HUES64 (cell line): ENCODE data around the gene DENND4B.
A peak's percentile ranks its signal among the peaks of the same experiment; 100 is the strongest.
"Not testable (repeated sequence)": the region's sequence is repeated elsewhere in the genome, so short reads cannot be mapped to it uniquely, and the experiment has no call there.

Experiments
- H3K27ac ChIP-seq: 2 replicates; pipeline ENCODE4 v1.7.0; 2013; ENCODE audit warnings: low read depth, low read length, inconsistent platforms
- H3K27me3 ChIP-seq: 2 replicates; pipeline ENCODE4 v1.6.1; 2013; ENCODE audit warnings: mild to moderate bottlenecking, low read length; ENCODE audit not compliant: insufficient read depth
- H3K36me3 ChIP-seq: 2 replicates; pipeline ENCODE4 v1.6.1; 2013; ENCODE audit warnings: mild to moderate bottlenecking, low read length; ENCODE audit not compliant: insufficient read depth
- H3K4me1 ChIP-seq: 2 replicates; pipeline ENCODE4 v1.6.1; 2013; ENCODE audit warnings: mild to moderate bottlenecking, low read length, moderate library complexity; ENCODE audit not compliant: insufficient read depth
- H3K4me3 ChIP-seq: 2 replicates; pipeline ENCODE4 v1.5.1; 2013; ENCODE audit warnings: mild to moderate bottlenecking, low read length, moderate library complexity
- H3K9ac ChIP-seq: 2 replicates; pipeline ENCODE4 v1.6.1; 2013; ENCODE audit warnings: mild to moderate bottlenecking, low read depth, low read length
- H3K9me3 ChIP-seq: 2 replicates; pipeline ENCODE4 v1.6.1; 2013; ENCODE audit warnings: low read depth, low read length; ENCODE audit not compliant: insufficient read depth
- WGBS: fragments of 150-250, 120-280 bp; methylation state at CpG from one replicate; pipeline ENCODE4 v1.1.7; 2013; ENCODE audit warnings: missing lambda C conversion rate; 5-methylcytosine and 5-hydroxymethylcytosine counted together

Gene DENND4B

DNA sequence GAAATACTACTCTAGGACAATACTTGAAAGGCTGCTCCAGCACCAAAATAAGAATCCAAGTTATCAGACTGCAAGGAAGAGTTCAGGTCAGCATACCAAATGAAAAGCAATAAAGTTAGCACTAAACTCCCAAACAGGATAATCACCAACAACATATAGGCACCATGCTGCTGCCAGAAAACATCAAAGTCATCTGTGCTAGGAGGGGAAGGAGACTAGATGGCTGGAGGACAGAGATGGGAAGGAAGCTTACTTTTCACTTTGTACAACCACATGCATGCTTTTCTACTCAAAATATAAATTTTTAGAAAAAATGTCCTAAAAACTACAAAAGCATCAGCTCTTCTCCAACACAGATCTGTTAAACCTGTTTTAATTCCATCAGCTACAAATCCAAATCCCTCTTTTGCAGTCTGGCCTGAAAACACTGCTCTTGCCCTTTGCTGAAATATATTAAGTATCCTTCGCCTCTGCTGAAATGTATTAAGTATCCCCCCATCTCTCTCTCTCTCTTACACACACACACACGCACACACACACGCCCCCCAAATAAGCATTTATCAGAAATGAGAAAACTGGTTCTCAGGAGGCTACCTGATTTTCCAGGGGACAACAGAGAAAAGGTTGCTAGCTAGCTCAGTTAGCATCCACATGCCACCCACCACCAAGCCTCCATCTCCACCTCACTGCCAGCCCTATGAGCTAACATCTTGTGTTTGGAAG is 25.3 kb downstream of the DENND4B start:
- peak overlapping the region; percentile 86 for H3K4me3 ChIP-seq
- no peaks in the 10 kb centered on the region for H3K27me3 ChIP-seq
- H3K9me3 ChIP-seq: no peaks in the 10 kb centered on the region
- H3K27ac ChIP-seq: peak overlapping the region; percentile 99; the same call in 1 of the 2 replicates
- peak overlapping the region; percentile 84 for H3K9ac ChIP-seq
- WGBS: 35% methylated on average over 3 of the region's 3 CpGs
- peaks cover 22% of the 10 kb centered on the region for H3K4me1 ChIP-seq
- peaks cover 14% of the 10 kb centered on the region for H3K36me3 ChIP-seq

DNA sequence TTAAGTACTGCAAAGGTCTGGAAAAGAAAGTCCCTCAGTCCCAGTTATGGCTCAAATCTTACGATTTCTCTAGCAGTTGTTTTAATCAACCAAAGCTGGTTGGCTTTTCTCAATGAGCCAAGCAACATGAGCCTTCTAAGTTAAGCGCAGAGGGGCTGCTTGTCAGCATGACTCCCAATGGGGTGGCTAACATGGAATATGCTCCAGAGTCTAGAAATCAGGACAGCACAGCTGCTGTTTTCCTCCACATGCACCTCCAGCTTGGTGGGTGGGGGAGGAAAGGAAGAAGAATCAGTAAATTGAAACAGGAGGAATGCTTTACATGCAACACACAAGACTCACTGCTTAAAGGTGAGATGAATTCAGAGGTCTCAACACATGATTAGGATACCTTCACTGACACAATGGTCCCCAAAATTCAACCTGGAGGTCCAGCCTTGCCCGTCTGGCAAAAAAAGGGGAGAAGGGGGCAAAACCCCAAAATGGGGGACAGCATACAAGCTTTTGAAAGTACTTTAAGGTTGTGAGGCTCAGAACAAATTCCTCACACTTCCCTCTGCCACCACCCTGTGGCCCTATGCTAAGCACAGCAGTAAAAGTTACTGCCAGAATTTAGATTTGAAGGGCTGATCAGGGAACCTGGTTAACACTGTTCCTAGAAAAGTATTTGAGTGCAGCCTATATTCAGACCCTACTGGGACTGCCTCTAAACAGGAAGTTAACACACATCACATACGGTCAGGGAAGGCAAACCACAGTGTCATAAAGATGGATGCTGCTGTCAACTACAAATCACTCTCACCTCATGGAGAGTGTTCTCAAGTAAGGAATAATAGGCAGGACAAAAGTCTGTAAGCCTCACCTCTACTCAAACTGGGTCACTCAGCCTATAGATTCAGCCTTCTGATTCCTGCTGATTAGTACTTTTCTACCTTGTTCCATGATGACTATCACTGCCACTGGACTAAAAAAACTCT is 26.4 kb downstream of the DENND4B start:
- peak overlapping the region; percentile 86 for H3K4me3 ChIP-seq
- no peaks in the 10 kb centered on the region for H3K27me3 ChIP-seq
- H3K27ac ChIP-seq: no peak overlapping the region

DNA sequence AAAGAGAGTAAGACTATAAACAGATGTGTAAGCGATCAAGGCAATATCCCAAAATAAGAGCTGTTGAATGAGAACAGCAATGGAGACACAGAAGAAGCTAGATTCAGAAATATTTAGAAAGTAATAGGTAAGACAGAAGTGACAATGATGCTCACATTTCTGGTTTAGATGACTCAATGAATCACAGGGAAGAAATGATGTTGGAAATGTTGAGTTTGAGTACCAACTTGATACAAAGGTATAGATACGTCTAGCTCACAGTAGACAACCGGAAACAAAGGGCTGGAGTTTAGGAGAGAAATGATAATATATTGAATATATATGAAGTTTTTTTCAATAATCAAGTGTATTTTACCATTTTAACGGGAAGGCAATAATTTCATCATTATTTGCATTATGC is 30.2 kb downstream of the DENND4B start:
- WGBS: 98% methylated on average over 3 of the region's 4 CpGs
- peaks cover 18% of the 10 kb centered on the region for H3K36me3 ChIP-seq
- H3K4me3 ChIP-seq: no peak overlapping the region

More for the DNA sequence above, 26.4 kb downstream of the DENND4B start:
- Histone ChIP-seq H3K4me1 (peaks cover 22% of the 10 kb centered on the region), H3K36me3 (peaks cover 18% of the 10 kb centered on the region), H3K9me3 (no peaks in the 10 kb centered on the region), H3K9ac (0 out of 2 replicates have a peak overlapping the region, but pooled peaks have one; percentile 3)
- 82% methylated on average over 4 of the region's 4 CpGs for WGBS

DNA sequence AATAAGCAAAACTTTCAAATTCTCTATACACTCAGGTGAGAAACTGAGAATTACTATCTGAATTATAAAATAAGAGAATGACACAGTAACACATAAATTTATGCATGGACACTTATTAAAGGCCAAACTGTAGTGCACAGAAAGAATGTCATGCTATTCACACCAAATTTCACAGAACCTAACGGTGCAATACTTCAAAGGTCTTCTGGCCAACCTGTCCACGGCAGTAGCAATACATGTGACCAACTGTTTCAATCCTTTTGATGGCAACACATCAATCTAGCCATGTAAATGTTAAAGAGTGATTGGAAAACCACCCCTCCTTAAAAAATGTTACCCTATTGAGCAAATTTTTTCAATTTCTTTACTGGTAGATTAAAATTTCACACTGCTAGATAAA is 34.2 kb downstream of the DENND4B start:
- Histone ChIP-seq H3K4me3 (no peak overlapping the region), H3K27ac (no peak overlapping the region), H3K4me1 (no peaks in the 10 kb centered on the region), H3K27me3 (no peaks in the 10 kb centered on the region), H3K9me3 (no peaks in the 10 kb centered on the region), H3K9ac (no peak overlapping the region), H3K36me3 (peaks cover 14% of the 10 kb centered on the region)
- WGBS: 92% methylated on average over 2 of the region's 2 CpGs

More for the DNA sequence above, 30.2 kb downstream of the DENND4B start:
- Histone ChIP-seq H3K27me3 (no peaks in the 10 kb centered on the region), H3K4me1 (peaks cover 19% of the 10 kb centered on the region), H3K9me3 (no peaks in the 10 kb centered on the region), H3K27ac (no peak overlapping the region), H3K9ac (no peak overlapping the region)

DNA sequence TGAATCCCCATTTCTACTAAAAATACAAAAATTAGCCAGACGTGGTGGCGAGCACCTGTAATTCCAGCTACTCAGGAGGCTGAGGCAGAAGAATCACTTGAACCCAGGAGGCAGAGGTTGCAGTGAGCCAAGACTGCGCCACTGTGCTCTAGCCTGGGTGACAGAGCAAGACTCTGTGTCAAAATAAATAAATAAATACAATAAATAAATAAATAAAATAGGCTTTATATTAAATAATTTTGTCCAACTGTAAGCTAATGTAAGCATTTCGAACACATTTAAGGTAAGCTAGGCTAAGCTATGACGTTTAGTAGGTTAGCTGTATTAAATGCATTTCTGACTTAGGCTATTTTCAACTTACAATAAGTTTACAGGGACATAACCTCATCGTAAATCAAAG is 36.0 kb downstream of the DENND4B start:
- H3K27ac ChIP-seq, H3K27me3 ChIP-seq, H3K9ac ChIP-seq, H3K4me3 ChIP-seq, H3K4me1 ChIP-seq, H3K9me3 ChIP-seq, H3K36me3 ChIP-seq: not testable (repeated sequence)
- 95% methylated on average over 5 of the region's 6 CpGs for WGBS

DNA sequence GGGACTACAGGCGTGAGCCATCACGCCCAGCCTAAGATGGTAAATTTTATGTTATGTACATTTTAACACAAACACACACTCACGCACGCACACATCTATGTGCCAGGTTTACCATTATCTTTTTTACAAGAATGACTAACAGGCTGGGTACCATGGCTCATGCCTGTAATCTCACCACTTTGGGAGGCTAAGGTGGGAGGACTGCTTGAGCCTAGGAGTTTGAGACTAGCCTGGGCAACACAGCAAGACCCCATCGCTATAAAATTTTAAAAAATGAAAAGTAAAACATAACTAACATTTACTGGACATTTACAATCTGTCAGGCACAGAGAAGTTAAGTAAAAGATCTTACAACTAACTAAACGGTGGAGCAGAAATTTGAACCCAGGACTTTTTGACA is 38.4 kb downstream of the DENND4B start:
- H3K27ac ChIP-seq: no peak overlapping the region
- H3K9me3 ChIP-seq: no peaks in the 10 kb centered on the region
- H3K4me1 ChIP-seq: no peaks in the 10 kb centered on the region
- over 99% methylated on average over 4 of the region's 6 CpGs for WGBS
- H3K36me3 ChIP-seq: peaks cover 12% of the 10 kb centered on the region; the same call in 1 of the 2 replicates
- no peaks in the 10 kb centered on the region for H3K27me3 ChIP-seq
- no peak overlapping the region for H3K9ac ChIP-seq
- H3K4me3 ChIP-seq: no peak overlapping the region

DNA sequence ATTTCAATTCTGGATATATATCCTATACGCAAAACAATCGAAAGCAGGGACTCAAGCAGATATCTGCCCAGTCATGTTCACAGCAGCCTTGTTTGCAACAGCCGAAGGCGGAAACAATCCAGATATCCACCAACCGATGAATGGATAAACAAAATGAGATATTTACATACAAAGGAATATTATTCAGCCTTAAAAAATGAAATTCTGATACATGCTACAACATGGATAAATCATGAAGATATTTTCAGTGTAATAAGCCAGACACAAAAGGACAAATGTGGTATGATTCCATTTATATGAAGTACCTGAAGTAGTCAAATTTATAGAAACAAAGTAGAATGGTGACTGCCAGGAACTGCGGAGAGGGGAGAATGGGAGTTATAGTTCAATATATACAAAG is 39.4 kb downstream of the DENND4B start:
- 97% methylated on average over 5 of the region's 6 CpGs for WGBS
- Histone ChIP-seq H3K4me3 (no peak overlapping the region), H3K9me3 (no peaks in the 10 kb centered on the region), H3K9ac (no peak overlapping the region), H3K4me1 (no peaks in the 10 kb centered on the region), H3K27me3 (no peaks in the 10 kb centered on the region), H3K27ac (no peak overlapping the region), H3K36me3 (peaks cover 15% of the 10 kb centered on the region)

DNA sequence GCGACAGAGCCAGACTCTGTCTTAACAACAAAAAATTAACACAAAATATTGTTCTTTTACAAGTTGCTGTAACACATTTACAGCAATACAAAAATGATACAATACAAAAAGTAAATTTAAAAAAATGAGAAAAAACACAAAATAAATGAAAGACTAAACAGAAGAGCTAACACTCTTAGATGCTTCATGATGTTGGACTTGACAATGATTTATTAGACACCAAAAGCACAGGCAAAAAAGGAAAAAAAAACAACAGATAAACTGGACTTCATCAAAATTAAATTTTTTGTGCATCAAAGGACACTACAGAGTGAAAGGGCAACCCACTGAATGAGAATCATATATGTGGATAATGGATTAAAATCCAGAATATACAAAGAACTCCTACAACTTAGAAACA is 40.1 kb downstream of the DENND4B start:
- H3K4me1 ChIP-seq: no peaks in the 10 kb centered on the region
- H3K4me3 ChIP-seq: no peak overlapping the region
- H3K27ac ChIP-seq: no peak overlapping the region
- H3K9ac ChIP-seq: no peak overlapping the region
- no peaks in the 10 kb centered on the region for H3K27me3 ChIP-seq
- WGBS: 90% methylated on average over 1 of the region's 1 CpG
- peaks cover 15% of the 10 kb centered on the region for H3K36me3 ChIP-seq
- H3K9me3 ChIP-seq: no peaks in the 10 kb centered on the region

DNA sequence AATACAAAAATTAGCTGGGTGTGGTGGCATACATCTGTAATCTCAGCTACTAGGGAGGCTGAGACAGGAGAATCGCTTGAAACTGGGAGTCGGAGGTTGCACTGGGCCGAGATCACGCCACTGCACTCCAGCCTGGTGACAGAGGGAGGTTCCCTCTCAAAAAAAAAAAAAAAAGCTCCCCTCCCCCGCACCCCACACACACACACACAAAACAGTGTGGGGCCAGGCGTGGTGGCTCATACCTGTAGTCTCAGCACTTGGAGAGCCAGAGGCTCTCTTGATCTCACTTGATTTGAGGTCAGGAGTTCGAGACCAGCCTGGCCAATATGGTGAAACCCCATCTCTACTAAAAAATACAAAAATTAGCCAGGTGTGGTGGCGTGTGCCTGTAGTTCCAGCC is 40.6 kb downstream of the DENND4B start:
- H3K4me1 ChIP-seq, H3K27me3 ChIP-seq: not testable (repeated sequence)

DNA sequence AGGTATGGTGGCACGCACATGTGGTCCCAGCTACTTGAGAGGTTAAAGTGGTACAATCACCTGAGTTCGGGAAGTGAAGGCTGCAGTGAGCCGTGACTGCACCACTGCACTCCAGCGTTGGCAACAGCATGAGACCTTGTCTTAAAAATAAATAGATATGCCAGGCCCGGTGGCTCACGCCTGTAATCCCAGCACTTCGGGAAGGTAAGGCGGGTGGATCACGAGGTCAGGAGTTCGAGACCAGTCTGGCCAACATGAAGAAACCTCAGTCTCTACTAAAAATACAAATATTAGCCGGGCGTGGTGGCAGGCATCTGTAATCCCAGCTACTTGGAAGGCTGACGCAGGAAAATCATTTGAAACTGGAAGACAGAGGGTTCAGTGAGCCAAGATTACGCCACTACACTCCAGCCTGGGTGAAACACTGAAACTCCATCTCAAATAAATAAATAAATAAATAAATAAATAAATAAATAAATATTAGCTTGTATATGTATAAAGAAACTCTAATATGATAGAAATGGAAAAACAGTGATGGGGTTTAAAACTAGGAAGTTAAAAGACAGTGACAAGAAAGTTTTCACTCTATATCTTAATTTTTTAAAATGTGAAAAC is 42.6 kb downstream of the DENND4B start:
- H3K9me3 ChIP-seq: no peaks in the 10 kb centered on the region
- 96% methylated on average over 13 of the region's 14 CpGs for WGBS
- H3K27me3 ChIP-seq: no peaks in the 10 kb centered on the region
- peaks cover 3% of the 10 kb centered on the region; the same call in 1 of the 2 replicates for H3K4me1 ChIP-seq
- no peak overlapping the region for H3K4me3 ChIP-seq
- no peak overlapping the region for H3K9ac ChIP-seq
- H3K27ac ChIP-seq: no peak overlapping the region
- peaks cover 20% of the 10 kb centered on the region for H3K36me3 ChIP-seq

More for the DNA sequence above, 40.6 kb downstream of the DENND4B start:
- not testable (repeated sequence) for H3K9me3 ChIP-seq, H3K9ac ChIP-seq, H3K4me3 ChIP-seq, H3K27ac ChIP-seq
- 95% methylated on average over 8 of the region's 8 CpGs for WGBS
- H3K36me3 ChIP-seq: peaks cover 15% of the 10 kb centered on the region

DNA sequence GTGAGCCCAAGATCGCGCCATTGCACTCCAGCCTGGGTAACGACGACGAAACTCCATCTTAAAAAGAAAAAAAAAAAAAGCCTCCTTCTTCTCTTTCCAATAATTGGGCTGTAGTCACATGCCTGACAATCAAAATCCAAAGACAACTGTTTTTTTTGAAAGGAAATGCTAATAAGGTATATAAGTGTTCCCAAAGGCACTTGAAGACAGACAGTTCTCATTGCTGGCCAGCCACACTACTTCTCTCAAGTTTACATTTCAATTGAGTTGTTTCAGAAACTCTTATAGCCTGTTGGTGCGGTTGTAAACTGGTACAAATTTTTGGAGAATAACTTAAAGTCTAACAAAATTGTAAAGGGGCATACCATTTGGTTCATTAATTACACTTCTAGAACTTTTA is 47.0 kb downstream of the DENND4B start:
- Histone ChIP-seq H3K9me3 (no peaks in the 10 kb centered on the region), H3K4me1 (peaks cover 3% of the 10 kb centered on the region; the same call in 1 of the 2 replicates), H3K9ac (no peak overlapping the region), H3K36me3 (peaks cover 28% of the 10 kb centered on the region), H3K27me3 (no peaks in the 10 kb centered on the region), H3K27ac (no peak overlapping the region), H3K4me3 (no peak overlapping the region)
- 99% methylated on average over 6 of the region's 6 CpGs for WGBS
